CD4-positive, alpha-beta T cell treated with Interleukin-17A for 4 hours (primary cell): ENCODE data around the gene HSP90AA1.
"Not testable (repeated sequence)": the region's sequence is repeated elsewhere in the genome, so short reads cannot be mapped to it uniquely, and the experiment has no call there.

ENCODE experiments used
- DNase-seq: peaks from one replicate; pipeline ENCODE4 v3.0.0-alpha.2; 2020; ENCODE audit warnings: mixed read lengths

Gene HSP90AA1

GRCh38 chr14:102092806-102093205, 6.0 kb upstream of the HSP90AA1 start:
- DNase-seq: no peak

GRCh38 chr14:102090713-102091112, 3.9 kb upstream of the HSP90AA1 start:
- no peak for DNase-seq

- DNase-seq: no peak
Measured at GRCh38 chr14:102089621-102090343, 2.9 kb upstream of the HSP90AA1 start.

- DNase-seq: peak; percentile 63
Measured at GRCh38 chr14:102088012-102088792, 1.4 kb upstream of the HSP90AA1 start.

GRCh38 chr14:102087762-102088011, 843 bp upstream of the HSP90AA1 start:
- DNase-seq: no peak

- DNase-seq: no peak
Measured at GRCh38 chr14:102086709-102086971, 204 bp downstream of the HSP90AA1 start.

GRCh38 chr14:102085948-102086708, 716 bp downstream of the HSP90AA1 start:
- peak; percentile 77 for DNase-seq

GRCh38 chr14:102085488-102085887, 1.4 kb downstream of the HSP90AA1 start:
- DNase-seq: no peak

- no peak for DNase-seq
Measured at GRCh38 chr14:102084931-102085330, 1.9 kb downstream of the HSP90AA1 start.

- DNase-seq: not testable (repeated sequence)
Measured at GRCh38 chr14:102084522-102084921, 2.3 kb downstream of the HSP90AA1 start.

GRCh38 chr14:102081231-102082080, 5.4 kb downstream of the HSP90AA1 start:
- no peak for DNase-seq

- no peak for DNase-seq
Measured at GRCh38 chr14:102080183-102081080, 6.4 kb downstream of the HSP90AA1 start.

- no peak for DNase-seq
Measured at GRCh38 chr14:102079700-102079979, 7.2 kb downstream of the HSP90AA1 start.

- DNase-seq: no peak
Measured at GRCh38 chr14:102078831-102079699, 7.8 kb downstream of the HSP90AA1 start.

- not testable (repeated sequence) for DNase-seq
Measured at GRCh38 chr14:102078361-102078791, 8.5 kb downstream of the HSP90AA1 start.

- DNase-seq: no peak
Measured at GRCh38 chr14:102077382-102077709, 9.5 kb downstream of the HSP90AA1 start.

- DNase-seq: no peak
Measured at GRCh38 chr14:102075155-102075554, 11.7 kb downstream of the HSP90AA1 start.

GRCh38 chr14:102074415-102074964, 12.4 kb downstream of the HSP90AA1 start:
- no peak for DNase-seq

- DNase-seq: no peak
Measured at GRCh38 chr14:102071283-102071998, 15.4 kb downstream of the HSP90AA1 start.

- no peak for DNase-seq
Measured at GRCh38 chr14:102066041-102066451, 20.8 kb downstream of the HSP90AA1 start.
